Spleen (tissue), 11 donors: ENCODE measurements around the gene NDRG3. TPM values are rescaled to one million over a fixed set of nuclear protein-coding genes. Genes with fewer than 3 reads are reported as not detected.

Source experiments
- DNase-seq: peaks from one replicate; pipeline ENCODE4 v3.0.0-alpha.2; 2020
- H3K27ac ChIP-seq, 8 donors: fragments of 200-600 bp; sonication (generic) in 7 of 8; 1 replicate in 4 of 8; 2 replicates in 4 of 8; pipeline versions ENCODE4 v1.5.0 to v1.8.0; 2016 to 2021; ENCODE audit warnings: inconsistent platforms in 4 of 8, mild to moderate bottlenecking in 4 of 8, moderate library complexity in 1 of 8
- H3K27me3 ChIP-seq, 7 donors: fragments of 200-600 bp; sonication (generic) in 6 of 7; replicated peaks in 1 of 7; 1 replicate in 4 of 7; 2 replicates in 3 of 7; pipeline versions ENCODE4 v1.5.0 to v1.8.0; 2016 to 2021; ENCODE audit warnings: inconsistent platforms in 3 of 7, mild to moderate bottlenecking in 1 of 7
- H3K36me3 ChIP-seq, 6 donors: fragments of 200-600 bp; sonication (generic) in 5 of 6; 1 replicate in 4 of 6; 2 replicates in 2 of 6; pipeline versions ENCODE4 v1.5.0 to v1.8.0; 2016 to 2021; ENCODE audit warnings: inconsistent platforms in 2 of 6
- H3K4me1 ChIP-seq, 6 donors: fragments of 200-600 bp; sonication (generic) in 5 of 6; 1 replicate in 3 of 6; 2 replicates in 3 of 6; pipeline versions ENCODE4 v1.5.0 to v1.8.0; 2016 to 2021; ENCODE audit warnings: inconsistent platforms in 3 of 6
- H3K4me3 ChIP-seq, 8 donors: fragments of 200-600 bp; sonication (generic) in 7 of 8; 1 replicate in 4 of 8; 2 replicates in 4 of 8; pipeline versions ENCODE4 v1.5.0 to v1.8.0; 2016 to 2021; ENCODE audit warnings: inconsistent platforms in 4 of 8, mild to moderate bottlenecking in 4 of 8, moderate library complexity in 2 of 8
- H3K9me3 ChIP-seq, 8 donors: fragments of 200-600 bp; sonication (generic) in 7 of 8; 1 replicate in 4 of 8; 2 replicates in 4 of 8; pipeline versions ENCODE4 v1.5.0 to v1.8.0; 2016 to 2021; ENCODE audit warnings: inconsistent platforms in 4 of 8
- POLR2A ChIP-seq, 3 donors: fragments of 450-650 bp; IDR thresholded peaks; one replicate each; pipeline ENCODE4 v1.5.1; 2017; ENCODE audit warnings: antibody characterized with exemption in 3 of 3, mild to moderate bottlenecking in 1 of 3
- POLR2AphosphoS5 ChIP-seq, 3 donors: sonication (generic); formaldehyde crosslinking; IDR thresholded peaks; one replicate each; pipeline ENCODE4 v1.5.1; 2017; ENCODE audit warnings: antibody characterized with exemption in 3 of 3
- whole genome bisulfite sequencing, 5 donors: extraction: QIAGEN DNeasy Blood & Tissue Kit in 3 of 5; methylation state at CpG; one replicate each; pipeline versions ENCODE4 v1.1.5 to v1.1.7; 2013 to 2018; 5-methylcytosine and 5-hydroxymethylcytosine counted together
- intact Hi-C: fragments of 100-400 bp; cut with DNase I; formaldehyde crosslinking; loops from one replicate; pipeline ENCODE4 v1.15.0; 2023; ENCODE audit warnings: low total_unique reads
- polyA plus RNA-seq, 3 donors: library from polyadenylated mRNA; stranded (reverse); fragments of 200-250 nt; gene quantifications; one replicate each; pipeline ENCODE4 v1.2.1, GENCODE V29; 2013
- total RNA-seq, 7 donors: library from RNA; depleted of rRNA in 3 of 7; stranded (reverse); fragments of >200 nt in 3 of 7; fragmentation: NEBNext Ultra II Directional in 4 of 7; extraction: Animal tissue kit (Norgen Biotek cat#: 25700) in 4 of 7; gene quantifications; one replicate each; pipeline versions ENCODE4 v1.1.0 to v1.2.1, GENCODE V29; 2016 to 2021
- TF ChIP-seq, protein P1 (sequence below), 11 experiments: fragments of 200-600 bp in 7 of 11; fragments of 450-650 bp in 4 of 11; sonication (generic) in 4 of 11; IDR thresholded peaks in 8 of 11; conservative IDR thresholded peaks in 3 of 11; 1 replicate in 7 of 11; 2 replicates in 4 of 11; pipeline versions ENCODE4 v1.4.0 to v1.8.0; 2016 to 2021; ENCODE audit warnings: antibody characterized with exemption in 11 of 11, inconsistent platforms in 4 of 11, mild to moderate bottlenecking in 1 of 11
- donor health status: healthy with polysubstance abuse.
- donor health status: DM: no; HTN: no; CAD: no; lungs with moderate emphysema.
- donor health status: DM: no; HTN: no; CAD: no.
- donor health status: Bipolar disorder and iron deficiency.
- donor health status: healthy.
- donor health status: DM: no; HTN: no; CAD: no.
- donor health status: DM: yes; HTN: yes; CAD: no.

Gene NDRG3
- total and polyA plus RNA-seq, 10 donors = 15.5 to 32.0 (median 27.1) TPM

- peak overlapping the region in 2 of 8 donors; percentile 19 to 47 for H3K27ac ChIP-seq
- no peak overlapping the region for H3K4me3 ChIP-seq
- no peaks in the 10 kb centered on the region for H3K36me3 ChIP-seq
- intact Hi-C loops = no loop called here
- TF ChIP-seq, protein P1, sequence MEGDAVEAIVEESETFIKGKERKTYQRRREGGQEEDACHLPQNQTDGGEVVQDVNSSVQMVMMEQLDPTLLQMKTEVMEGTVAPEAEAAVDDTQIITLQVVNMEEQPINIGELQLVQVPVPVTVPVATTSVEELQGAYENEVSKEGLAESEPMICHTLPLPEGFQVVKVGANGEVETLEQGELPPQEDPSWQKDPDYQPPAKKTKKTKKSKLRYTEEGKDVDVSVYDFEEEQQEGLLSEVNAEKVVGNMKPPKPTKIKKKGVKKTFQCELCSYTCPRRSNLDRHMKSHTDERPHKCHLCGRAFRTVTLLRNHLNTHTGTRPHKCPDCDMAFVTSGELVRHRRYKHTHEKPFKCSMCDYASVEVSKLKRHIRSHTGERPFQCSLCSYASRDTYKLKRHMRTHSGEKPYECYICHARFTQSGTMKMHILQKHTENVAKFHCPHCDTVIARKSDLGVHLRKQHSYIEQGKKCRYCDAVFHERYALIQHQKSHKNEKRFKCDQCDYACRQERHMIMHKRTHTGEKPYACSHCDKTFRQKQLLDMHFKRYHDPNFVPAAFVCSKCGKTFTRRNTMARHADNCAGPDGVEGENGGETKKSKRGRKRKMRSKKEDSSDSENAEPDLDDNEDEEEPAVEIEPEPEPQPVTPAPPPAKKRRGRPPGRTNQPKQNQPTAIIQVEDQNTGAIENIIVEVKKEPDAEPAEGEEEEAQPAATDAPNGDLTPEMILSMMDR (IDR thresholded peaks at IDR 0.05 in 8 of 11, conservative IDR thresholded peaks at IDR 0.05 in 3 of 11) = no peak
- TF ChIP-seq POLR2AphosphoS5 (IDR thresholded peaks at IDR 0.05) (no peak), POLR2A (IDR thresholded peaks at IDR 0.05) (no peak)
- no peak for DNase-seq
- 92 to 100% (median 100%) methylated on average over 1 of the region's 1 CpG for WGBS, 5 donors
- no peaks in the 10 kb centered on the region for H3K27me3 ChIP-seq
- H3K4me1 ChIP-seq = peaks cover 0 to 35% (median 12%) of the 10 kb centered on the region in 6 donors
- no peaks in the 10 kb centered on the region for H3K9me3 ChIP-seq
Observed at GRCh38 chr20:36732456-36732855, 13.4 kb downstream of the NDRG3 start.

DNA sequence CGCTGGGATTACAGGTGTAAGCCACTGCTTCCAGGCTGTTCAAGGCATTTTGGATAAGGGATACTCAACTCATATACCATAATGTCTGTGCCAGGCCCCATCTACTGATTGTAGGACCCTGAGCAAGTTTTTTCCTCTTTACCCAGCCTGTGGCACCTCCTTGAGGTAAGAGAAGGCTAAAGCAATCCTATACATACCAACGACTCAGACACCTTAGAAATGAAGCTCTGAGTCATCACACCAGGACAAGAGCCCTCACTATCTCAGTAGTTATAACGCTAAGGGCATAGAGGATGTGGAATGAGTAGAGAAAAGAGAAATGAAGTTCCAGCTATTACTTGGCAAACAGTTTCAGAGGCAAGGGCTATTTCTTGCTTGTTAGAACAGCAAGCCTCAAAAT, 16.9 kb downstream of the NDRG3 start:
- WGBS, 5 donors = 42 to 67% (median 59%) methylated on average over 3 of the region's 3 CpGs
- Histone ChIP-seq H3K9me3 (no peaks in the 10 kb centered on the region), H3K27ac (no peak overlapping the region), H3K4me1 (peaks cover 0 to 14% (median 7%) of the 10 kb centered on the region in 6 donors), H3K36me3 (peaks cover 0 to 6% (median 0%) of the 10 kb centered on the region in 6 donors), H3K4me3 (no peak overlapping the region), H3K27me3 (no peaks in the 10 kb centered on the region)
- intact Hi-C loops = no loop called here
- DNase-seq = no peak
- TF ChIP-seq, protein P1 (IDR thresholded peaks at IDR 0.05 in 8 of 11, conservative IDR thresholded peaks at IDR 0.05 in 3 of 11) = no peak
- TF ChIP-seq POLR2A (IDR thresholded peaks at IDR 0.05) (no peak), POLR2AphosphoS5 (IDR thresholded peaks at IDR 0.05) (no peak)

GRCh38 chr20:36726168-36726567, 19.7 kb downstream of the NDRG3 start:
- no peak overlapping the region for H3K4me3 ChIP-seq
- no peaks in the 10 kb centered on the region for H3K9me3 ChIP-seq
- peaks cover 0 to 16% (median 3%) of the 10 kb centered on the region in 6 donors for H3K36me3 ChIP-seq
- no peak overlapping the region for H3K27ac ChIP-seq
- no peaks in the 10 kb centered on the region for H3K4me1 ChIP-seq
- intact Hi-C loops = no loop called here
- DNase-seq = no peak
- TF ChIP-seq, protein P1 (IDR thresholded peaks at IDR 0.05 in 8 of 11, conservative IDR thresholded peaks at IDR 0.05 in 3 of 11) = no peak
- TF ChIP-seq POLR2A (IDR thresholded peaks at IDR 0.05) = no peak
- TF ChIP-seq POLR2AphosphoS5 (IDR thresholded peaks at IDR 0.05) = no peak
- H3K27me3 ChIP-seq = no peaks in the 10 kb centered on the region
- WGBS, 5 donors = 96 to 99% (median 97%) methylated on average over 3 of the region's 3 CpGs

- no peaks in the 10 kb centered on the region for H3K4me1 ChIP-seq
- WGBS, 5 donors = 71 to 84% (median 80%) methylated on average over 3 of the region's 3 CpGs
- no peaks in the 10 kb centered on the region for H3K27me3 ChIP-seq
- peaks cover 0 to 48% (median 3%) of the 10 kb centered on the region in 6 donors for H3K36me3 ChIP-seq
- DNase-seq = no peak
- no peak overlapping the region for H3K4me3 ChIP-seq
- TF ChIP-seq POLR2A (IDR thresholded peaks at IDR 0.05) (no peak), POLR2AphosphoS5 (IDR thresholded peaks at IDR 0.05) (no peak)
- TF ChIP-seq, protein P1 (IDR thresholded peaks at IDR 0.05 in 8 of 11, conservative IDR thresholded peaks at IDR 0.05 in 3 of 11) = no peak
- intact Hi-C loops = no loop called here
- H3K27ac ChIP-seq = peak overlapping the region in 3 of 8 donors; percentile 16 to 28 (median 22)
- no peaks in the 10 kb centered on the region for H3K9me3 ChIP-seq
Observed at GRCh38 chr20:36720510-36720909, 25.4 kb downstream of the NDRG3 start.
